ENCODE results near the gene ATP1A2.

Gene ATP1A2

GRCh38 chr1:160148121-160148520 is 32.6 kb downstream of the ATP1A2 start:
- H3K9me3 ChIP-seq (ENCODE audit: control insufficient read depth, insufficient read depth, low read depth, low read length) = no peaks in the 10 kb centered on the region
- H3K27ac ChIP-seq (ENCODE audit: extremely low read depth, low read depth, low read length) = no peak overlapping the region
- H3K4me3 ChIP-seq (ENCODE audit: low read depth, low read length) = no peak overlapping the region
- ChIA-PET CTCF (interaction anchor here (0.6 to 1.7 kb wide), 5 partner anchors 16 to 145 kb away, joined by 3 to 5 read pairs (median 3); no protein-coding TSS in a partner anchor), POLR2A (no interaction called here)
- H3K36me3 ChIP-seq (ENCODE audit: control insufficient read depth in 2 of 2, insufficient read depth in 1 of 2, low read length in 2 of 2) = no peaks in the 10 kb centered on the region
- TF ChIP-seq ATF2 (tag by site-specific recombination; IDR thresholded peaks at IDR 0.05; ENCODE audit: low read depth) = no peak
- no peak for TF ChIP-seq ZNF23 (tag by site-specific recombination; IDR thresholded peaks at IDR 0.05; ENCODE audit: borderline replicate concordance)
- TF ChIP-seq KLF16 (tag by site-specific recombination; IDR thresholded peaks at IDR 0.05) = no peak
- TF ChIP-seq ZNF2 (tag by site-specific recombination; IDR thresholded peaks at IDR 0.05) = no peak
- no peak for TF ChIP-seq ZNF132 (tag by site-specific recombination; IDR thresholded peaks at IDR 0.05; ENCODE audit: borderline replicate concordance)
- no peak for TF ChIP-seq ZNF433 (tag by site-specific recombination; IDR thresholded peaks at IDR 0.05; ENCODE audit: low read depth)
- no peak for TF ChIP-seq HIC1 (tag by site-specific recombination; IDR thresholded peaks at IDR 0.05)
- TF ChIP-seq ZNF354C (tag by site-specific recombination; IDR thresholded peaks at IDR 0.05; ENCODE audit: borderline replicate concordance, low read depth) = no peak
- TF ChIP-seq ZBTB17 (tag by site-specific recombination; IDR thresholded peaks at IDR 0.05) = no peak
- no peak for TF ChIP-seq ZFHX2 (tag by site-specific recombination; conservative IDR thresholded peaks at IDR 0.05)
- TF ChIP-seq TSHZ1 (tag by site-specific recombination; IDR thresholded peaks at IDR 0.05; ENCODE audit: borderline replicate concordance) = no peak
- TF ChIP-seq INSM2 (tag by site-specific recombination; IDR thresholded peaks at IDR 0.05) = no peak
- no peaks in the 10 kb centered on the region for H3K4me1 ChIP-seq (ENCODE audit: control insufficient read depth, insufficient read depth, low read length)

- Histone ChIP-seq H3K27ac (ENCODE audit: extremely low read depth, low read depth, low read length) (no peak overlapping the region), H3K4me1 (ENCODE audit: control insufficient read depth, insufficient read depth, low read length) (no peaks in the 10 kb centered on the region), H3K4me3 (ENCODE audit: low read depth, low read length) (no peak overlapping the region), H3K36me3 (ENCODE audit: control insufficient read depth in 2 of 2, insufficient read depth in 1 of 2, low read length in 2 of 2) (no peaks in the 10 kb centered on the region), H3K9me3 (ENCODE audit: control insufficient read depth, insufficient read depth, low read depth, low read length) (no peaks in the 10 kb centered on the region)
- POLR2A ChIA-PET = no interaction called here
- CTCF ChIA-PET = interaction anchor here (0.7 to 0.9 kb wide), 2 partner anchors 25 to 72 kb away, joined by 4 to 6 read pairs; no protein-coding TSS in a partner anchor
- no peak for TF ChIP-seq ZNF19 (tag by site-specific recombination; IDR thresholded peaks at IDR 0.05; ENCODE audit: low read depth)
- TF ChIP-seq ZNF16 (tag by site-specific recombination; IDR thresholded peaks at IDR 0.05; ENCODE audit: low read depth) = no peak
- no peak for TF ChIP-seq MEIS1 (CRISPR knock-in tag; IDR thresholded peaks at IDR 0.05; ENCODE audit: borderline replicate concordance)
- no peak for TF ChIP-seq ZSCAN30 (tag by site-specific recombination; IDR thresholded peaks at IDR 0.05)
- no peak for TF ChIP-seq ZNF776 (tag by site-specific recombination; IDR thresholded peaks at IDR 0.05; ENCODE audit: borderline replicate concordance)
These were observed 33.7 kb downstream of the ATP1A2 start for GRCh38 chr1:160149233-160149632.

Measured in HEK293 (cell line).